BLaER1 treated with 17β-estradiol and CSF1 and Interleukin-3, amounts not matched to agents 10 nM and 100 nM (cell line): ENCODE results near the gene ITGAX.

Experiments
- H3K27ac ChIP-seq, 11 experiments: shearing (Covaris generic); formaldehyde crosslinking; 2 replicates each; pipeline ENCODE4 v1.8.1; 2022
- H3K27me3 ChIP-seq, 11 experiments: shearing (Covaris generic); formaldehyde crosslinking; 2 replicates each; pipeline ENCODE4 v1.8.1; 2022
- H3K36me3 ChIP-seq, 11 experiments: shearing (Covaris generic); formaldehyde crosslinking; 2 replicates each; pipeline ENCODE4 v1.8.1; 2022
- H3K4me1 ChIP-seq, 10 experiments: shearing (Covaris generic); formaldehyde crosslinking; 2 replicates each; pipeline ENCODE4 v1.8.1; 2022
- H3K4me2 ChIP-seq, 11 experiments: shearing (Covaris generic); formaldehyde crosslinking; 2 replicates each; pipeline ENCODE4 v1.8.1; 2022
- H3K4me3 ChIP-seq, 10 experiments: shearing (Covaris generic); formaldehyde crosslinking; 2 replicates each; pipeline ENCODE4 v1.8.1; 2022
- H3K9ac ChIP-seq, 11 experiments: shearing (Covaris generic); formaldehyde crosslinking; 2 replicates each; pipeline ENCODE4 v1.8.1; 2022
- H3K9me3 ChIP-seq, 11 experiments: shearing (Covaris generic); formaldehyde crosslinking; replicated peaks in 1 of 11; 2 replicates each; pipeline ENCODE4 v1.8.1; 2022
- H4K20me1 ChIP-seq, 11 experiments: shearing (Covaris generic); formaldehyde crosslinking; 2 replicates each; pipeline ENCODE4 v1.8.1; 2022
- Cebpa-rat ChIP-seq, 11 experiments: shearing (Covaris generic); IDR thresholded peaks; 2 replicates each; pipeline ENCODE4 v1.8.1; 2022

The ITGAX gene

GRCh38 chr16:31397701-31398100 lies 42.7 kb downstream of the ITGAX start:
- TF ChIP-seq Cebpa-rat (IDR thresholded peaks at IDR 0.05): no peak
- Histone ChIP-seq H3K4me3 (no peak overlapping the region), H3K36me3 (peaks cover 0 to 6% (median 0%) of the 10 kb centered on the region in 11 experiments; a peak in 1 of 22 replicates), H3K27ac (peak overlapping the region in 1 of 11 experiments; percentile 24; a peak in 3 of 22 replicates), H4K20me1 (no peaks in the 10 kb centered on the region), H3K4me1 (peaks cover 66 to 94% (median 80%) of the 10 kb centered on the region in 10 experiments), H3K27me3 (no peaks in the 10 kb centered on the region), H3K4me2 (peak overlapping the region in 4 of 11 experiments; percentile 7 to 89 (median 52); a peak in 5 of 22 replicates), H3K9me3 (peaks cover 10 to 26% (median 17%) of the 10 kb centered on the region in 11 experiments), H3K9ac (no peak overlapping the region)

GRCh38 chr16:31400191-31400590 lies 45.2 kb downstream of the ITGAX start:
- Histone ChIP-seq H3K4me3 (peak overlapping the region in 5 of 10 experiments; percentile 4 to 33 (median 13); a peak in 7 of 20 replicates), H3K27me3 (no peaks in the 10 kb centered on the region), H3K9me3 (peaks cover 10 to 26% (median 17%) of the 10 kb centered on the region in 11 experiments), H3K4me2 (peak overlapping the region; percentile 58 to 89 (median 78)), H3K4me1 (peaks cover 66 to 89% (median 80%) of the 10 kb centered on the region in 10 experiments), H3K27ac (peak overlapping the region in 10 of 11 experiments; percentile 8 to 78 (median 60); a peak in 17 of 22 replicates), H3K36me3 (peaks cover 0 to 6% (median 0%) of the 10 kb centered on the region in 11 experiments; a peak in 1 of 22 replicates), H4K20me1 (no peaks in the 10 kb centered on the region), H3K9ac (peak overlapping the region in 4 of 11 experiments; percentile 14 to 52 (median 17); a peak in 5 of 22 replicates)
- peak in 4 of 11 experiments; percentile 20 to 63 (median 28); a peak in 3 of 22 replicates for TF ChIP-seq Cebpa-rat (IDR thresholded peaks at IDR 0.05)

- H3K4me1 ChIP-seq: peaks cover 53 to 77% (median 68%) of the 10 kb centered on the region in 10 experiments
- no peak overlapping the region for H3K4me3 ChIP-seq
- peaks cover 0 to 6% (median 0%) of the 10 kb centered on the region in 11 experiments; a peak in 1 of 22 replicates for H3K36me3 ChIP-seq
- 0 out of 22 replicates have a peak overlapping the region, but pooled peaks of 1 of the 11 experiments have one; percentile 29 for H3K9ac ChIP-seq
- H3K27ac ChIP-seq: peak overlapping the region in 6 of 11 experiments; percentile 54 to 78 (median 67); a peak in 8 of 22 replicates
- peak overlapping the region in 10 of 11 experiments; percentile 65 to 89 (median 80); a peak in 20 of 22 replicates for H3K4me2 ChIP-seq
- TF ChIP-seq Cebpa-rat (IDR thresholded peaks at IDR 0.05): no peak
- no peaks in the 10 kb centered on the region for H4K20me1 ChIP-seq
- no peaks in the 10 kb centered on the region for H3K27me3 ChIP-seq
- peaks cover 10 to 26% (median 17%) of the 10 kb centered on the region in 11 experiments for H3K9me3 ChIP-seq
Observed at GRCh38 chr16:31401436-31401835, 46.5 kb downstream of the ITGAX start.

GRCh38 chr16:31402687-31403086 lies 47.7 kb downstream of the ITGAX start:
- Histone ChIP-seq H3K4me3 (no peak overlapping the region), H3K9ac (no peak overlapping the region), H3K9me3 (peaks cover 10 to 26% (median 17%) of the 10 kb centered on the region in 11 experiments), H4K20me1 (no peaks in the 10 kb centered on the region), H3K4me2 (peak overlapping the region in 8 of 11 experiments; percentile 4 to 78 (median 26); a peak in 8 of 22 replicates), H3K36me3 (peaks cover 0 to 6% (median 0%) of the 10 kb centered on the region in 11 experiments; a peak in 1 of 22 replicates), H3K4me1 (peaks cover 45 to 67% (median 64%) of the 10 kb centered on the region in 10 experiments), H3K27ac (no peak overlapping the region), H3K27me3 (no peaks in the 10 kb centered on the region)
- no peak for TF ChIP-seq Cebpa-rat (IDR thresholded peaks at IDR 0.05)

GRCh38 chr16:31403590-31404352 lies 48.8 kb downstream of the ITGAX start:
- peaks cover 10 to 16% (median 13%) of the 10 kb centered on the region in 11 experiments for H3K9me3 ChIP-seq
- H3K9ac ChIP-seq: peak overlapping the region in 6 of 11 experiments; percentile 27 to 44 (median 40); a peak in 7 of 22 replicates
- peaks cover 45 to 56% (median 54%) of the 10 kb centered on the region in 10 experiments for H3K4me1 ChIP-seq
- peaks cover 0 to 6% (median 0%) of the 10 kb centered on the region in 11 experiments; a peak in 1 of 22 replicates for H3K36me3 ChIP-seq
- TF ChIP-seq Cebpa-rat (IDR thresholded peaks at IDR 0.05): no peak
- H3K4me2 ChIP-seq: peak overlapping the region; percentile 57 to 88 (median 77)
- no peaks in the 10 kb centered on the region for H4K20me1 ChIP-seq
- peak overlapping the region in 1 of 11 experiments; percentile 28; a peak in 1 of 22 replicates for H3K27ac ChIP-seq
- peak overlapping the region in 5 of 10 experiments; percentile 5 to 53 (median 37); a peak in 6 of 20 replicates for H3K4me3 ChIP-seq
- no peaks in the 10 kb centered on the region for H3K27me3 ChIP-seq

- no peaks in the 10 kb centered on the region for H3K27me3 ChIP-seq
- H3K9ac ChIP-seq: peak overlapping the region in 6 of 11 experiments; percentile 27 to 44 (median 40); a peak in 7 of 22 replicates
- peak overlapping the region; percentile 57 to 88 (median 77) for H3K4me2 ChIP-seq
- no peaks in the 10 kb centered on the region for H4K20me1 ChIP-seq
- H3K9me3 ChIP-seq: peaks cover 3 to 9% (median 5%) of the 10 kb centered on the region in 11 experiments; a peak in 21 of 22 replicates
- TF ChIP-seq Cebpa-rat (IDR thresholded peaks at IDR 0.05): no peak
- H3K4me3 ChIP-seq: peak overlapping the region in 5 of 10 experiments; percentile 5 to 53 (median 37); a peak in 6 of 20 replicates
- peaks cover 41 to 49% (median 48%) of the 10 kb centered on the region in 10 experiments for H3K4me1 ChIP-seq
- H3K36me3 ChIP-seq: 0 out of 22 replicates have a peak, but pooled peaks cover 0 to 2% (median 0%) of the 10 kb centered on the region in 11 experiments
- peak overlapping the region in 1 of 11 experiments; percentile 28; a peak in 1 of 22 replicates for H3K27ac ChIP-seq
Observed at GRCh38 chr16:31404353-31405064, 49.5 kb downstream of the ITGAX start.

- no peaks in the 10 kb centered on the region for H3K36me3 ChIP-seq
- no peak overlapping the region for H3K4me2 ChIP-seq
- H3K9me3 ChIP-seq: no peaks in the 10 kb centered on the region
- H3K9ac ChIP-seq: no peak overlapping the region
- no peaks in the 10 kb centered on the region for H3K27me3 ChIP-seq
- TF ChIP-seq Cebpa-rat (IDR thresholded peaks at IDR 0.05): no peak
- no peak overlapping the region for H3K4me3 ChIP-seq
- H3K4me1 ChIP-seq: peaks cover 17 to 23% (median 22%) of the 10 kb centered on the region in 10 experiments
- H3K27ac ChIP-seq: no peak overlapping the region
- no peaks in the 10 kb centered on the region for H4K20me1 ChIP-seq
Observed at GRCh38 chr16:31407406-31407805, 52.4 kb downstream of the ITGAX start.

- no peak overlapping the region for H3K27ac ChIP-seq
- no peaks in the 10 kb centered on the region for H3K27me3 ChIP-seq
- no peak overlapping the region for H3K4me3 ChIP-seq
- H3K4me2 ChIP-seq: no peak overlapping the region
- no peaks in the 10 kb centered on the region for H3K9me3 ChIP-seq
- H3K36me3 ChIP-seq: no peaks in the 10 kb centered on the region
- no peak overlapping the region for H3K9ac ChIP-seq
- peaks cover 1 to 4% (median 2%) of the 10 kb centered on the region in 10 experiments; a peak in 19 of 20 replicates for H3K4me1 ChIP-seq
- TF ChIP-seq Cebpa-rat (IDR thresholded peaks at IDR 0.05): no peak
- H4K20me1 ChIP-seq: no peaks in the 10 kb centered on the region
Observed at GRCh38 chr16:31409433-31409832, 54.5 kb downstream of the ITGAX start.
